D721Med (cell line): ENCODE measurements around the gene RNF10.

Source experiments
- DNase-seq: peaks from one replicate; pipeline ENCODE4 v3.0.0; 2011; ENCODE audit warnings: low spot score; ENCODE audit not compliant: insufficient read length
- FAIRE-seq: peaks from 2 replicates; lab custom pipeline; 2011; peaks lifted over from hg19 to GRCh38; lab: Jason Lieb, UNC
- CTCF ChIP-seq: IDR thresholded peaks from 2 replicates; pipeline ENCODE4 v1.5.1; 2012; ENCODE audit warnings: mild to moderate bottlenecking, control low read depth; ENCODE audit not compliant: insufficient read depth; ENCODE audit errors: missing control alignments

The RNF10 gene

GRCh38 chr12:120538281-120539156 is 4.4 kb downstream of the RNF10 start:
- TF ChIP-seq CTCF: no peak
- no peak for FAIRE-seq
- no peak for DNase-seq

- no peak for TF ChIP-seq CTCF
- DNase-seq (no peak), FAIRE-seq (no peak)
These were observed 5.1 kb downstream of the RNF10 start for GRCh38 chr12:120539303-120539702.

GRCh38 chr12:120540445-120540844 is 6.3 kb downstream of the RNF10 start:
- FAIRE-seq (no peak), DNase-seq (no peak)
- TF ChIP-seq CTCF: no peak

GRCh38 chr12:120542166-120542565 is 8.0 kb downstream of the RNF10 start:
- DNase-seq (no peak), FAIRE-seq (no peak)
- no peak for TF ChIP-seq CTCF

- TF ChIP-seq CTCF: no peak
- FAIRE-seq (no peak), DNase-seq (no peak)
These were observed 10.5 kb downstream of the RNF10 start for GRCh38 chr12:120544691-120545090.

GRCh38 chr12:120546050-120546386 is 11.9 kb downstream of the RNF10 start:
- DNase-seq (no peak), FAIRE-seq (no peak)
- no peak for TF ChIP-seq CTCF

- no peak for TF ChIP-seq CTCF
- no peak for FAIRE-seq
- no peak for DNase-seq
These were observed 20.5 kb downstream of the RNF10 start for GRCh38 chr12:120554678-120555077.
